ENCODE results near the gene LIN28A. TPM values are rescaled to one million over a fixed set of nuclear protein-coding genes. Genes with fewer than 3 reads are reported as not detected.

The LIN28A gene
- total RNA-seq, 2 experiments from 2014 or later, result not detected

DNA sequence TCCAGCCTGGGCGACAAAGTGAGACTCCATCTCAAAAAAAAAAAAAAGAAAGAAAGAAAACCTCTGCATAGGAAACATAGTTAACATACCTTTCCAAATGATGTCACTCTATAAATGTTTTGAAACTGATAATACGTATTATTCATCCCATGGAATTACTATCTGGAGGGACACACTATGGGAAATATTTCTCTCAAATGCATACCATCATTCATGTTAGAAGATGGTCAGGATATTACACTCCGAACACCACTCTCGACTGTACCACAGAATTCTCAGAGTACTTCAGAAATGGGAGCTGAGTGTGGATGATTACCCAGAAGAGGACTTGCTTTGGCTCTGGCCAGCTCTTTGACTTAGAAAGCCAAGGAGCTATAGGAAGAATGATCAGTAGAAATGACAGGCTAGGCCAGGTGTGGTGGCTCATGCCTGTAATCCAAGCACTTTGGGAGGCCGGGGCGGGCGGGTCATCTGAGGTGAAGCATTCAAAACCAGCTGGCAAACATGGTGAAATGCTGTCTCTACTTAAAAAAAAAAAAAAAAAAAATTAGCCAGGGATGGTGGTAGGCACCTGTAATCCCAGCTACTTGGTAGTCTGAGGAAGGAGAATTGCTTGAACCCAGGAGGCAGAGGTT is 5.2 kb upstream of the LIN28A start:
- H3K9me3 Mint-ChIP-seq, result no peaks in the 10 kb centered on the region
- H3K4me1 Mint-ChIP-seq, result peaks cover 14% of the 10 kb centered on the region
- H3K27ac Mint-ChIP-seq, result no peak overlapping the region
- peaks cover 43% of the 10 kb centered on the region for H3K27me3 Mint-ChIP-seq
- DNase-seq, result no peak
- H3K36me3 Mint-ChIP-seq, result no peaks in the 10 kb centered on the region
- no peak overlapping the region for H3K4me3 Mint-ChIP-seq

DNA sequence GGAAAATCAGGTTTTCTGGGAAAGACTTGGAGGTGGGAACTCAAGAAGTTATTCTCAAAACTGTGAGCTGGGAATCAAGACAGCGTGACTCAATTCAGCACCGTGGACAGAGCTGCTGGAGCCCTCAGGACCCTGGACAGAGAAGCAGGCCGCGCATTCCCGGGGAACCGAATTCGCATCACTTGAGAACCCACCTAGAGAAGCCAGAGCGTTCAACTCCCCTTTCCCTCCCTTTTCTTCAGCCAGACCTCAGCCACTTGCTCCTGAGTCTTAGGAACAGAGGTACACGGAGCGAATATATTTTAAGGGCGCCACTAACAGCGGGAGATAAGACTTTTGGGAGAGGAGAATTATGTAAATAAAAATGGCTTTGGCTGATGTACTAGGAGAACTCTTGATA is 2.0 kb upstream of the LIN28A start:
- no peak overlapping the region for H3K27ac Mint-ChIP-seq
- no peak overlapping the region for H3K4me3 Mint-ChIP-seq
- no peaks in the 10 kb centered on the region for H3K9me3 Mint-ChIP-seq
- H3K27me3 Mint-ChIP-seq, result peaks cover 62% of the 10 kb centered on the region
- peaks cover 20% of the 10 kb centered on the region for H3K4me1 Mint-ChIP-seq
- no peaks in the 10 kb centered on the region for H3K36me3 Mint-ChIP-seq
- peak; percentile 63 for DNase-seq

DNA sequence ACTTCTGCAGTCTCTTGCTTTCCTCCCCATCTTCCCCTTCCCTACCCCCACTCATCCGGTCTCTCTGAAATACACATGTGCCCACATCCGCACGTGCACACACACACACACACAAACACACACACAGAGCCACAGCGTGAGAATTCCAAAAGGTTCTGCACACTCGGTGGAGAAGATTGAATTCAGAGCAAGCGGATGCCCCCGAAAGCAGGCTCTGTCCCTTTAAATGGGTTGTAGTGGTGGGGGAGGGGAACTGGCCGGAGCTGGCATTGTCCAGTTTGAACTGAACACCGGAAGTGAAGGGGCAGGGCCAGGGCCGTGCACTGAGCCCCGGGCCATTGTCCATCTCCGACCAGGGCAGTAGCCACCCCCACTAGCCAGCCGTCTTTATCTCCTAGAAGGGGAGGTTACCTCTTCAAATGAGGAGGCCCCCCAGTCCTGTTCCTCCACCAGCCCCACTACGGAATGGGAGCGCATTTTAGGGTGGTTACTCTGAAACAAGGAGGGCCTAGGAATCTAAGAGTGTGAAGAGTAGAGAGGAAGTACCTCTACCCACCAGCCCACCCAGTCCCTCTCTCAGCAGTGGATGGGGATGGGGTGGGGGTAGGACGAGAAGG is 1.3 kb upstream of the LIN28A start:
- Mint-ChIP-seq H3K27ac (no peak overlapping the region), H3K4me3 (no peak overlapping the region), H3K36me3 (no peaks in the 10 kb centered on the region), H3K4me1 (peaks cover 20% of the 10 kb centered on the region), H3K9me3 (no peaks in the 10 kb centered on the region), H3K27me3 (peaks cover 66% of the 10 kb centered on the region)
- no peak for DNase-seq

DNA sequence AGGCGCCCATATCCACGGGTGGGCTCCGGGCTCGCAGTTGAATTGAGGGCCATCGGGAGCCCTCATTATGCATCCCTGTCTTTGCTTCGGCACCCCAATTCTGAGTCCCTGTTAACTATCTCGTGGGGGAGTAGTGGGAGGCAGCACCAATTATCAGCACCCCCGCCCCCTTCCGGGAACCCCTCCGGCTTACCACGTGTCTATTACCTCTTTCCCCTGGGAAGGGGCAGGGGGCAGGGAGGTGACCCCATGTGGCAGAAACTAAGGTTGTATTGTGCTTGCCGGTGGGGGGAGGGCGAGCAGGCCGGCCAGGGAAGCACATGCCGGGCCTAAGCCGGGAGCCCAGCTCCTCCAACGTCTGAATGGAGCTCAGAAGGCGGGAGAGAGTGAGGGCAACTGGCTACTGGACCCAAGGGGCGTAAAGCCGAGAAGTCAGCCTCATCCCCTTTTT is 1.0 kb downstream of the LIN28A start:
- Mint-ChIP-seq H3K4me3 (no peak overlapping the region), H3K4me1 (peaks cover 20% of the 10 kb centered on the region), H3K9me3 (no peaks in the 10 kb centered on the region), H3K27ac (no peak overlapping the region), H3K27me3 (peaks cover 60% of the 10 kb centered on the region), H3K36me3 (no peaks in the 10 kb centered on the region)
- no peak for DNase-seq

DNA sequence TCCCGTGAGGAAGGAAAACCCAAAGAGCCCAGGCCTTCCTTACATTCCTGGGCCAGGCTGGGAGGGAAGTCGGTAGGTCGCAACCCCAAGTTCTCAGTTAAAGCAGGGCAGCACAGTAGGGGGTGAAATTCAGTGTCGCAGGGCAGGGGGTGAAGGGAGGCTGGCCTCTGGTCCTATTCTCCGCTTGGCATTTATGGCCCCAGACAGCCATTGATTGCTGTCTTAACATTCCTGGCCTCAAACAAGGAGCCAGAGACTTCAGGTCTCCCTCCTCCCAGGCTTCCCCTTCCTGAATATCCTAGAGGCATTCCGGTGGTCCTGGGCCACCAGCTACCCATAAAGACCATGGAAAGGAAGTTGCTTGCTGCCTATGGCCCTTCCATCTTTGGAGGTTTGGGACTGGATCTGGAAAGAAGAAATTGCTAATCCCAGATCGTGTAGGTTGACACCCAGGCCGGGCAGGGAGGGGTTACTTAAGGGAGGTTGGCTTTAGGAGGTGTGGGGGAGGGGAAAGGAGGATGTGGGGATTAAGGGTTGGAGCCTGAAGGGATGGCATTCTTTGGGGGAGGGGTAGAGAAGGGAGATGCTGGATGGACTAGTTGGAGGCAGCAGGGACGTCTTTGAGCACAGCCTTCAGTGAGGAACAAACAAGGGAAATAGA is 1.7 kb downstream of the LIN28A start:
- H3K4me1 Mint-ChIP-seq, result peaks cover 24% of the 10 kb centered on the region
- H3K27me3 Mint-ChIP-seq, result peaks cover 59% of the 10 kb centered on the region
- no peak overlapping the region for H3K4me3 Mint-ChIP-seq
- H3K36me3 Mint-ChIP-seq, result no peaks in the 10 kb centered on the region
- H3K9me3 Mint-ChIP-seq, result no peaks in the 10 kb centered on the region
- DNase-seq, result no peak
- no peak overlapping the region for H3K27ac Mint-ChIP-seq

DNA sequence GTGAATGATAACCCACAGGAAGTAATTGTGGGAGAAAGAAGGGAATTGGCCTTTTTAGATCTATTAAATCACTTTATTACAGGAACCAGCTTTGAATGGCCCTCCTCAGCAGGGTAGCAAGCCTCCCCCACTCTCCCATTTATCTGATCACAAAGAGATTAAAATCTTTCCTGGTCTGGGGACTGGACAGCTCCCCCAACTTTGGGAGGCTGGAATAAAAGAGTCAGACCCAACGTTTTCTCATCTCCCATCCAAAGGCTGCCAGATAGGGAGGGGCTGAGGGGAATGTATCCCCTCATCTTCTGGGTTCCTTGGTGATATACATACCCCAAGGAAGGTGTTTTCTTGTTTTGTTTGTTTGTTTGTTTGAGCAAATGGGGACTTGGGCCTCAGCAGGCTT is 2.4 kb downstream of the LIN28A start:
- Mint-ChIP-seq H3K27me3 (peaks cover 59% of the 10 kb centered on the region), H3K4me1 (peaks cover 25% of the 10 kb centered on the region), H3K27ac (no peak overlapping the region)

DNA sequence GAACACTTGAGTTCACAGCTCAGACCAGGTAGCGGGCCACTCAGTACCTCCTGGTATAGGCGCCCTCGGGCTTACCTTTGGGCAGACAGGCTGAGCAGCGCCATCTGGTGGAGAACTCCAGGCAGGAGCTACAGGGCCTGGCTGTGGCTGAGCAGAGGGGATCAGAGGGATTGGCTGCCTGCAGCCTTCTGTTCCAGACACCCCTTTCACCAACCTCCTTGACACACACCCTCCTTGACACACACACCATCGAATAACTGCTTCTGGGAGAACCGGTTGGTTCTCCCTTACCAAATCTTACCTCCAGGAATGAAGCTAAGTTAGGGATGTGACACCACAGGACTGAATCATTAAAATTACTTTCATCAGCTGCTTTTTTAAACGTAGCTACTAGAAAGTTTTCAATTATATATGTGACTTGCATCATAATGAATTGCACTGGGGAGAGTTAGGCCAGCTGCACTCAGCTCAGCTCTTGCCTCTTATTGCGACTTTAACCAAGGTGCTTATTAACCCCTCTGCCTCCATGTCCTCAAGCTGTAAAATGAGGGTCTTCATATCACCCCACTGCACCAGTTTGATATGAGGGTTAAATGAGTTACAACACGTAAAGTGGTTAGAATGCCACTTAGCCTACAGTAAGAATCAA is 6.6 kb downstream of the LIN28A start:
- H3K4me3 Mint-ChIP-seq, result no peak overlapping the region
- no peaks in the 10 kb centered on the region for H3K36me3 Mint-ChIP-seq
- H3K9me3 Mint-ChIP-seq, result no peaks in the 10 kb centered on the region
- peak; percentile 83 for DNase-seq
- H3K27me3 Mint-ChIP-seq, result peaks cover 20% of the 10 kb centered on the region
- no peak overlapping the region for H3K27ac Mint-ChIP-seq
- peaks cover 4% of the 10 kb centered on the region for H3K4me1 Mint-ChIP-seq

More for the DNA sequence above, 2.4 kb downstream of the LIN28A start:
- no peak overlapping the region for H3K4me3 Mint-ChIP-seq
- H3K9me3 Mint-ChIP-seq, result no peaks in the 10 kb centered on the region
- DNase-seq, result no peak
- H3K36me3 Mint-ChIP-seq, result no peaks in the 10 kb centered on the region

DNA sequence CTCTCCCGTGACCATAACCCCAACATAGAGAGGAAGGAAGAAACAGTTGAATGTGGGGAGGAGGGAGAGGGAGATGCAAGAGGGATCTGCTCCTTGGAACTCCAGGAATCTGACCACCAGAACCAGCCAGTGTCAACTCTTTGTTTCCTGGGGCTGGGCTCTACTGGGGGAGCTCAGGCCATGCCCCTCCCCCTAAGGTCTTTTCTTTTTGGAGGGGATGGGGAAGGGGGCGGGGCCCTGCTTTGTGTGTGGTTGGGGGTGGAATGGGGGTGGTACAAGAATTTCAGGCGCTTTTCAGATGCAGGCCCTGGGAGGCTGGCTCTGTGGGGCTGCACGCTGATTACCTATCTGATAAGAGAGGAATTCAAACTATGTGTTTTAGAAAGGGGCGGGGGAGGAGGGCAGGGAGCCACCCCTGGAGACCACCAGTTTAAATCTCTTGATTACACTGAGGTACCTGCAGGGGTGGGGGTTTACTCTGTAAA is 8.3 kb downstream of the LIN28A start:
- DNase-seq, result no peak
- Mint-ChIP-seq H3K4me3 (no peak overlapping the region), H3K27ac (no peak overlapping the region)

DNA sequence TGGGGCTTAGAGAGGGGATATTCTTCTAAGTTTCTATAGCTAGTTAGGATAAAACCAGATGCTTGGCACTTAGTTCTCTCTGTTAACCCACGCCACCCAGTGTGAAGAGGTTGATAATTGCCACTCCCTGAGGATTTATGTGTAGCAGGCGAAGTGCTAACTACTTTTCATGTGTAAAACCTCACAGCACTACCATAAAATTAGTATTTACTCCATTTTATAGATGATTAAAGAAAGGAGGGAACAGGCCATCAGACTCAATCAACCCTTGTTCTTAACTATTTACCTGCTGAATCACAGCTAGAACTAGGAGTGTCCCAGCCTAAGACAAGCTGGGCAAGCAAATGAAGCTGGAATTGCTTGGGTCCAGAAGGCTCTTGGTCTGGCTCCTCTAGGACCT is 8.9 kb downstream of the LIN28A start:
- Mint-ChIP-seq H3K27ac (no peak overlapping the region), H3K9me3 (no peaks in the 10 kb centered on the region), H3K27me3 (no peaks in the 10 kb centered on the region), H3K4me1 (peaks cover 4% of the 10 kb centered on the region), H3K36me3 (no peaks in the 10 kb centered on the region), H3K4me3 (no peak overlapping the region)
- DNase-seq, result no peak

More for the DNA sequence above, 8.3 kb downstream of the LIN28A start:
- no peaks in the 10 kb centered on the region for H3K36me3 Mint-ChIP-seq
- H3K9me3 Mint-ChIP-seq, result no peaks in the 10 kb centered on the region
- peaks cover 3% of the 10 kb centered on the region for H3K27me3 Mint-ChIP-seq
- peaks cover 4% of the 10 kb centered on the region for H3K4me1 Mint-ChIP-seq

DNA sequence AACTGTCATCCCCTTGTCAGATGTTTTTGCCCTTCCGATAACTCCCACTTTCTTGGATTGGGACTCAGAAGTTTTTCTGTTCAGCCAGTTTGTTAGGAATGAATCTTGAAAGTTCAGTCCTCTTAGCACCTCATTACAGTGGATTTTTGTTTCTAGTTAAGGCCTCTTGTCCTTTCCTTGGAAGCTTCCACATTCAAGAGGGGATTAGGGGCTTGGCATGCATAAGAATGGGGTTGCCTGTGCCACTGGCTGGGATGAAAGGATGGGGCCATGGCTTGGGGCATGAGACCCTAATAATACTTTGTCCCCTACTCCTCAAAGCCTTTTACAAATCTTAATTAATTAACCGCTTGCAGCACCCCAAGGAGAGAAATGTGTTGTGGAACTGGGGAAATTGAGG is 19.1 kb downstream of the LIN28A start:
- Mint-ChIP-seq H3K9me3 (no peaks in the 10 kb centered on the region), H3K27me3 (peaks cover 3% of the 10 kb centered on the region), H3K4me1 (peaks cover 22% of the 10 kb centered on the region), H3K27ac (no peak overlapping the region), H3K4me3 (no peak overlapping the region), H3K36me3 (peaks cover 10% of the 10 kb centered on the region)
- no peak for DNase-seq

DNA sequence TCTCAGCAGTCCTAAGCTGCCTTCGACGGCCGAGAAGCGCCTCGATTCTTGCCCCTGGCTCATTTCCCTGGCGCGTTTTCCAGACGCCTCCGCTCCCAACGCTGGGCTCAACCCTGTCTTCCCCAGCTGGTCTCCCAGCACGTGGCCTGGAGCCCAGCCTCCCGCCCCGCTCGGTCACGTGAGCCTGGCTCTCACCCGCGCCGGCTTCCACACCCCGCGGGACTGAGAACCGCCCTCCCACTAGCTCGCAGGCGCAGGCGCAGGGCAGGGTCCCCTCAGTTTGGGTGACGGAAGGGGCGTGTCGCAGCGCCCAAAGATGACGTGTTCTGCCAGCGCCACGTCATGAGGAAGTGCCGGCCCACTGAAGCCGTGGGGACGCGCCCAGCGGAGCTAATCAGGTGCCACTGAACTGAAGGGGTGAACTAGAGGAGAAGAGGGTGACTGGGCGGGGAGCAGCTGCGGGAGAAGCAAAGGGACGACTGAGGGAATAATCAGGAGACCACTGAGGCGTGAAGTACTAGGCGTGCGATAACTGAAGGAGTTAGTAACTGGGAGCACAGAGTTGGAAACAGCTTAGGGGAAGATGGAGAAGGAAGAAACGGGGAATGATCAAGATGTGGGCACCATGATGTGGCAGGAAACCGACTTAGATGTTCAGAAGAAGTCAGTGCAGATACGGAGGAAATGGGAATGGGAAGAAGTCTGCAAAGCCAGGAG is 21.5 kb downstream of the LIN28A start, which contains the start of gene DHDDS:
TSS of gene DHDDS (plus strand) at position 343 of the 717 bp plus-strand sequence. CDS start 625 bp downstream, outside the sequence.
- no peaks in the 10 kb centered on the region for H3K9me3 Mint-ChIP-seq
- DNase-seq, result peak; percentile 99
- peaks cover 22% of the 10 kb centered on the region for H3K4me1 Mint-ChIP-seq
- H3K36me3 Mint-ChIP-seq, result peaks cover 11% of the 10 kb centered on the region
- peak within 1 kb of the TSS; percentile 96 for H3K4me3 Mint-ChIP-seq
- H3K27me3 Mint-ChIP-seq, result no peaks in the 10 kb centered on the region
- peak within 1 kb of the TSS; percentile 92 for H3K27ac Mint-ChIP-seq

DNA sequence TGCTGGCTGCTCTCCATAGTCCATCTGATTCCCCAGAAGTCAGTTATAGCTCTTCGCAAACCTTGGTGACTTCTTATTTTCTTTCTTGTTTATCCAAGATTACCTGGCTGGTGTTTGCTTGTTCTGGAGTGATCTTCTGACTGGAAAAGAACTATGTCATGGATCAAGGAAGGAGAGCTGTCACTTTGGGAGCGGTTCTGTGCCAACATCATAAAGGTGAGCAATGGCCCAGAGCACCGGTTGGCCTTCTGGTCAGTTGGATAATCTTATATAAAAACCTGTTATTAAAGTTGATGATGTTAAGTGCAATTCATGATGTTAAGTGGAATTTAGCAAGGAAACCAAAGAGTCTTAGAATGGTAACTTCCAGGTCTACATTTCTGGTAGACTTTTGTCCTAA is 22.2 kb downstream of the LIN28A start:
- peaks cover 22% of the 10 kb centered on the region for H3K4me1 Mint-ChIP-seq
- no peaks in the 10 kb centered on the region for H3K27me3 Mint-ChIP-seq
- no peaks in the 10 kb centered on the region for H3K9me3 Mint-ChIP-seq
- H3K36me3 Mint-ChIP-seq, result peaks cover 11% of the 10 kb centered on the region
- no peak for DNase-seq
- peak overlapping the region; percentile 92 for H3K27ac Mint-ChIP-seq
- H3K4me3 Mint-ChIP-seq, result peak overlapping the region; percentile 96

DNA sequence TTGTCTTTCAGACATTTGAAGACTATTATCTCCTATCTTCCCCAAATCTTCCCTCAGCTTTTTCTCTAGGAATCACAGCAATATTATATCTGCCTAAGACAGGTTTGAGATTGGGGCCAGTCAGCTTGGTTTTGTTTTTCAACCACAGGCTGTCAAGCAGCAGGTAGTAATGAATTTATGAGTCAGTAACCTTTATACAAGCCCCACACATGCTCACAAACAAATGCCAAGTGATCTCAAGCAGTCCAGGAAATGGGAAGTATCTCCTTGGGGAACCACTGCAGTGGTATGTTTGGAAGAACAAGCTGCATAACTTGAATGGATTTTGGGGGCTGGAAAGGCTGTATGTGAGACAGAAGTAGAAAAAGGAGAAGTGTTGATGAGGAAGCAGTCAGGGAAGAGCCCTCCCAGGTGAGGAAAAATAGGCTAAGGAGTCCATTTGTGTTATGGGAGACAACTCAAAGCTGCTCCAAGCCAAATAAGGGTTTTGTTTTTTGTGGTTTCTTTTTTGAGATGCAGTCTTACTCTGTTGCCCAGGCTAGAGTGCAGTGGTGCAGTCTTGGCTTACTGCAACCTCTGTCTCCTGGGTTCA is 23.6 kb downstream of the LIN28A start:
- peaks cover 18% of the 10 kb centered on the region for H3K36me3 Mint-ChIP-seq
- H3K27ac Mint-ChIP-seq, result no peak overlapping the region
- H3K4me1 Mint-ChIP-seq, result peaks cover 22% of the 10 kb centered on the region
- no peak for DNase-seq
- H3K4me3 Mint-ChIP-seq, result peak overlapping the region; percentile 49
- H3K9me3 Mint-ChIP-seq, result no peaks in the 10 kb centered on the region
- H3K27me3 Mint-ChIP-seq, result no peaks in the 10 kb centered on the region

DNA sequence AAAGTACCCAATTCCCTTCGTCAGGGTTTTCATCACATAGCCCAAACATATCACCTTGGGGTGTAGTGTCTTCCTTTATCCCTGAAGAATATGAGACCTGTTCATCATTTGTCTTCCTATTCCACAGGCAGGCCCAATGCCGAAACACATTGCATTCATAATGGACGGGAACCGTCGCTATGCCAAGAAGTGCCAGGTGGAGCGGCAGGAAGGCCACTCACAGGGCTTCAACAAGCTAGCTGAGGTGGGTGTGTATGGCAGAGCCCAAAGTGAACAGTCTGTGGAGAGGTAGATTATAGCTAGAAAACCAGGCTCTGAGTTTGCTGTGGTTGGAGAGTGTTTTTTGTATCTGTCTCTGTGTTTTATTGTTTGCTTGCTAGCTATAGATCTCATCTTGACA is 27.4 kb downstream of the LIN28A start:
- no peaks in the 10 kb centered on the region for H3K27me3 Mint-ChIP-seq
- no peak overlapping the region for H3K4me3 Mint-ChIP-seq
- H3K36me3 Mint-ChIP-seq, result peaks cover 31% of the 10 kb centered on the region
- H3K4me1 Mint-ChIP-seq, result peaks cover 8% of the 10 kb centered on the region
- H3K27ac Mint-ChIP-seq, result no peak overlapping the region
- no peaks in the 10 kb centered on the region for H3K9me3 Mint-ChIP-seq
- no peak for DNase-seq

Measured in activated naive CD8-positive, alpha-beta T cell treated with anti-CD3 and anti-CD28 coated beads for 36 hours (primary cell).